Hepatocyte (in vitro differentiated cells): ENCODE measurements around the gene PDE6C. TPM values are rescaled to one million over a fixed set of nuclear protein-coding genes. Genes with fewer than 3 reads are reported as not detected.

ENCODE experiments used
- DNase-seq: peaks from one replicate; pipeline ENCODE4 v3.0.0-alpha.2; 2016; ENCODE audit warnings: low spot score
- H2AFZ ChIP-seq: fragments of 200-600 bp; sonication (generic); 2 replicates; pipeline ENCODE4 v1.6.0; 2016; ENCODE audit warnings: antibody characterized with exemption, mild to moderate bottlenecking
- H3K27ac ChIP-seq: fragments of 200-600 bp; sonication (generic); 2 replicates; pipeline ENCODE4 v1.5.1; 2016; ENCODE audit warnings: mild to moderate bottlenecking
- H3K27me3 ChIP-seq: fragments of 200-600 bp; sonication (generic); 2 replicates; pipeline ENCODE4 v1.6.1; 2016
- H3K36me3 ChIP-seq: fragments of 200-600 bp; sonication (generic); replicated peaks from 2 replicates; pipeline ENCODE4 v1.5.1; 2016; ENCODE audit warnings: low read depth; ENCODE audit not compliant: insufficient read depth
- H3K4me1 ChIP-seq: fragments of 200-600 bp; sonication (generic); 2 replicates; pipeline ENCODE4 v1.5.1; 2016; ENCODE audit warnings: mild to moderate bottlenecking, moderate library complexity; ENCODE audit not compliant: insufficient read depth
- H3K4me2 ChIP-seq: fragments of 200-600 bp; sonication (generic); 2 replicates; pipeline ENCODE4 v1.6.0; 2016
- H3K4me3 ChIP-seq: fragments of 200-600 bp; sonication (generic); 2 replicates; pipeline ENCODE4 v1.5.1; 2016; ENCODE audit warnings: mild to moderate bottlenecking
- H3K79me2 ChIP-seq: fragments of 200-600 bp; sonication (generic); 2 replicates; pipeline ENCODE4 v1.6.0; 2017; ENCODE audit warnings: mild to moderate bottlenecking
- H3K9me2 ChIP-seq: fragments of 200-600 bp; sonication (generic); replicated peaks from 2 replicates; pipeline ENCODE4 v1.6.0; 2017; ENCODE audit warnings: mild to moderate bottlenecking; ENCODE audit not compliant: insufficient read depth
- H3K9me3 ChIP-seq: fragments of 200-600 bp; sonication (generic); 2 replicates; pipeline ENCODE4 v1.5.1; 2016; ENCODE audit warnings: low read depth, mild to moderate bottlenecking
- H4K20me1 ChIP-seq: fragments of 200-600 bp; sonication (generic); 2 replicates; pipeline ENCODE4 v1.6.0; 2016; ENCODE audit warnings: mild to moderate bottlenecking; ENCODE audit not compliant: insufficient read depth, poor library complexity, severe bottlenecking
- EZH2 ChIP-seq: fragments of 200-600 bp; sonication (generic); IDR thresholded peaks from 2 replicates; pipeline ENCODE4 v1.6.1; 2016; ENCODE audit warnings: antibody characterized with exemption, mild to moderate bottlenecking, borderline replicate concordance
- EZH2phosphoT487 ChIP-seq: fragments of 200-600 bp; sonication (generic); IDR thresholded peaks from one replicate; pipeline ENCODE4 v1.6.1; 2018; ENCODE audit warnings: antibody characterized with exemption, mild to moderate bottlenecking, low read depth, moderate library complexity; ENCODE audit not compliant: unreplicated experiment, severe bottlenecking
- WGBS: methylation state at CpG from one replicate; pipeline ENCODE4 v1.1.6; 2016; ENCODE audit warnings: low lambda C conversion rate; ENCODE audit errors: missing lambda C conversion rate; 5-methylcytosine and 5-hydroxymethylcytosine counted together
- polyA plus RNA-seq: library from polyadenylated mRNA; unstranded; fragments of >200 nt; fragmentation: Nextera tagmentation; extraction: Ambion mirVana; gene quantifications from 2 replicates; pipeline ENCODE4 v1.2.1, GENCODE V29; 2016
- total RNA-seq: library from RNA; depleted of rRNA; stranded (reverse); fragments of >200 nt; gene quantifications from 2 replicates; pipeline ENCODE4 v1.2.3, GENCODE V29; 2014
- TF ChIP-seq, protein P1 (sequence below): fragments of 200-600 bp; sonication (generic); IDR thresholded peaks from 2 replicates; pipeline ENCODE4 v1.5.1; 2016; ENCODE audit warnings: antibody characterized with exemption, mild to moderate bottlenecking; ENCODE audit not compliant: poor library complexity

Gene PDE6C
- total and polyA plus RNA-seq, 2 experiments from 2014 or later = 0.07 to 0.15 TPM

DNA sequence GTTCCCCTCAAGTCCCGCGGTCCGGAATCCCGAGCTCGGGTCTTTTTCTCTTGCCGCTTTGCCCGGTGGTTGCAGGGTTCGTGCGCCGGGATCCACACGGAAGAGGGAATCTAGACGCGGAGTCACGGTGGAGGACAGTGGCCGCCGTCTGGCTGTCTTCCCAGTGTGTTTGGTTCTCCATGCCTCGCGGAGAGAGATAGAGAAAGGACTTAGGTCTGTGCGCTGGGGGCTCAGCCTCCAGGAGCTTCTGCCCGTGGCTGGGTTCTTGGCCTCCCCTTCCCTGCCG is 44.3 kb upstream of the PDE6C start:
- no peaks in the 10 kb centered on the region for H3K9me2 ChIP-seq
- H4K20me1 ChIP-seq = no peaks in the 10 kb centered on the region
- H3K79me2 ChIP-seq = no peaks in the 10 kb centered on the region
- no peaks in the 10 kb centered on the region for H3K9me3 ChIP-seq
- H3K36me3 ChIP-seq = no peaks in the 10 kb centered on the region
- H2AFZ ChIP-seq = no peak overlapping the region
- no peak overlapping the region for H3K27ac ChIP-seq
- DNase-seq = no peak
- no peak overlapping the region for H3K4me3 ChIP-seq
- peak; percentile 65 for TF ChIP-seq EZH2
- TF ChIP-seq, protein P1, sequence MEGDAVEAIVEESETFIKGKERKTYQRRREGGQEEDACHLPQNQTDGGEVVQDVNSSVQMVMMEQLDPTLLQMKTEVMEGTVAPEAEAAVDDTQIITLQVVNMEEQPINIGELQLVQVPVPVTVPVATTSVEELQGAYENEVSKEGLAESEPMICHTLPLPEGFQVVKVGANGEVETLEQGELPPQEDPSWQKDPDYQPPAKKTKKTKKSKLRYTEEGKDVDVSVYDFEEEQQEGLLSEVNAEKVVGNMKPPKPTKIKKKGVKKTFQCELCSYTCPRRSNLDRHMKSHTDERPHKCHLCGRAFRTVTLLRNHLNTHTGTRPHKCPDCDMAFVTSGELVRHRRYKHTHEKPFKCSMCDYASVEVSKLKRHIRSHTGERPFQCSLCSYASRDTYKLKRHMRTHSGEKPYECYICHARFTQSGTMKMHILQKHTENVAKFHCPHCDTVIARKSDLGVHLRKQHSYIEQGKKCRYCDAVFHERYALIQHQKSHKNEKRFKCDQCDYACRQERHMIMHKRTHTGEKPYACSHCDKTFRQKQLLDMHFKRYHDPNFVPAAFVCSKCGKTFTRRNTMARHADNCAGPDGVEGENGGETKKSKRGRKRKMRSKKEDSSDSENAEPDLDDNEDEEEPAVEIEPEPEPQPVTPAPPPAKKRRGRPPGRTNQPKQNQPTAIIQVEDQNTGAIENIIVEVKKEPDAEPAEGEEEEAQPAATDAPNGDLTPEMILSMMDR = no peak
- TF ChIP-seq EZH2phosphoT487 = no peak
- H3K27me3 ChIP-seq = peaks cover 61% of the 10 kb centered on the region
- H3K4me1 ChIP-seq = peaks cover 3% of the 10 kb centered on the region
- 17% methylated on average over 21 of the region's 21 CpGs for WGBS
- peak overlapping the region; percentile 91 for H3K4me2 ChIP-seq

DNA sequence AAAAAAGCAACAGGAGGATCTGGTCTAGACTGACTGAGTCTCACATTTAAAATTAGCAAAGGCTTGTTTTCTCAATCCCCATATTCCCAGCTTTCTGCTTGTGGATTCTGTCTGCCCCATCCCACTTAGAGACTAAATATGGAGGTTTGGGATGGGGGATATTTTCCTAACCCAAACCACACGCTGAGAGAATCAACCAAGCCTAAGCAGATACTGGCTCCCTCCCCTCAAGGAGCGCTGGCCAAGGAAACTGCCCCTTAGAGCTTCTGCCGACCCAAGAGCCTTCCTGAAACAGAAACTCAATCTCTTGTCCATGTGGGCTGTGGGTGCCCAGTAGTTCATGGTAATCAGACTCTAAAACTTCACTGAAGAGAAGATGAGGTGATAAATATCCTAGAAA is 42.0 kb upstream of the PDE6C start:
- Histone ChIP-seq H3K36me3 (no peaks in the 10 kb centered on the region), H3K27me3 (peaks cover 48% of the 10 kb centered on the region), H3K4me3 (no peak overlapping the region), H3K79me2 (no peaks in the 10 kb centered on the region), H3K4me1 (peaks cover 3% of the 10 kb centered on the region), H4K20me1 (no peaks in the 10 kb centered on the region), H3K9me2 (no peaks in the 10 kb centered on the region), H3K27ac (no peak overlapping the region), H3K9me3 (no peaks in the 10 kb centered on the region), H3K4me2 (no peak overlapping the region), H2AFZ (no peak overlapping the region)
- TF ChIP-seq, protein P1 = no peak
- no peak for TF ChIP-seq EZH2
- WGBS = 54% methylated on average over 3 of the region's 3 CpGs
- no peak for DNase-seq

DNA sequence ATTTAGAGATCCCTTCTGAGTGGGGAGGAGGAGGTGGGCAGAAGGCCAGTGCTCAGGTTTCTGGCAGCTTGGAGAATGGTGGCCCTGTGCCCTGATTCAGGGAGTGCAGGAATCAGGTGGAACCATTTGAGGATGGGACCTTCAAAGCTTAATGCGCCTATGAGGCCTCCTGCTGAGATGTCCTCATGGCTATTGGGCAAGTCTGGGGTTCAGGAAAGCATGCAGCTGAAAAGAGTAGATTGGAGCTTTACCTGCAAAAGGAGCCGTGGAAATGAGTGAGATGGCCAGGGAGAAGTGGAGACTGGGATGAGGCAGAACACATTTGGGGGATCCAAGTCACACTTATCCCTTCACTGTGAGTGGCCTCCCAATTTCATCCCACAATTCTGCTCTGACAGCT is 39.7 kb upstream of the PDE6C start:
- TF ChIP-seq EZH2phosphoT487 (no peak), EZH2 (no peak)
- TF ChIP-seq, protein P1 = no peak
- H3K27me3 ChIP-seq = peaks cover 26% of the 10 kb centered on the region
- H4K20me1 ChIP-seq = no peaks in the 10 kb centered on the region
- no peaks in the 10 kb centered on the region for H3K9me2 ChIP-seq
- no peaks in the 10 kb centered on the region for H3K4me1 ChIP-seq
- H2AFZ ChIP-seq = no peak overlapping the region
- H3K27ac ChIP-seq = no peak overlapping the region
- H3K4me3 ChIP-seq = no peak overlapping the region
- DNase-seq = no peak
- H3K9me3 ChIP-seq = no peaks in the 10 kb centered on the region
- H3K79me2 ChIP-seq = no peaks in the 10 kb centered on the region
- 93% methylated on average over 2 of the region's 2 CpGs for WGBS
- no peaks in the 10 kb centered on the region for H3K36me3 ChIP-seq
- no peak overlapping the region for H3K4me2 ChIP-seq
